Esophagus muscularis mucosa (tissue), 4 donors: ENCODE results near the gene AFF1. TPM values are rescaled to one million over a fixed set of nuclear protein-coding genes. Genes with fewer than 3 reads are reported as not detected.
A peak's percentile ranks its signal among the peaks of the same experiment; 100 is the strongest.

Source experiments
- DNase-seq: peaks from one replicate; pipeline ENCODE4 v3.0.0-alpha.2; 2017; ENCODE audit errors: extremely low spot score
- H3K27ac ChIP-seq, 4 donors: fragments of 200-600 bp; sonication (generic); replicated peaks in 1 of 4; 1 replicate in 3 of 4; 2 replicates in 1 of 4; pipeline ENCODE4 v1.5.1; 2016 to 2019; ENCODE audit warnings: mild to moderate bottlenecking in 1 of 4
- H3K27me3 ChIP-seq, 4 donors: fragments of 200-600 bp; sonication (generic); one replicate each; pipeline versions ENCODE4 v1.5.1 to v1.6.0; 2016 to 2019
- H3K36me3 ChIP-seq, 4 donors: fragments of 200-600 bp; sonication (generic); one replicate each; pipeline ENCODE4 v1.5.1; 2016 to 2019
- H3K4me1 ChIP-seq, 4 donors: fragments of 200-600 bp; sonication (generic); one replicate each; pipeline ENCODE4 v1.5.1; 2016 to 2019
- H3K4me3 ChIP-seq, 4 donors: fragments of 200-600 bp; sonication (generic); 1 replicate in 2 of 4; 2 replicates in 2 of 4; pipeline ENCODE4 v1.5.1; 2016 to 2019; ENCODE audit warnings: mild to moderate bottlenecking in 4 of 4, moderate library complexity in 1 of 4
- H3K9me3 ChIP-seq, 4 donors: fragments of 200-600 bp; sonication (generic); 1 replicate in 3 of 4; 2 replicates in 1 of 4; pipeline ENCODE4 v1.5.1; 2016 to 2019
- EP300 ChIP-seq: sonication (generic); formaldehyde crosslinking; IDR thresholded peaks from one replicate; pipeline ENCODE4 v1.6.1; 2017; ENCODE audit warnings: antibody characterized with exemption
- POLR2A ChIP-seq: fragments of 450-650 bp; IDR thresholded peaks from one replicate; pipeline ENCODE4 v1.6.1; 2017; ENCODE audit warnings: antibody characterized with exemption, moderate library complexity, mild to moderate bottlenecking, low read depth
- POLR2AphosphoS5 ChIP-seq, 2 donors: sonication (generic); formaldehyde crosslinking; IDR thresholded peaks; one replicate each; pipeline ENCODE4 v1.6.1; 2017; ENCODE audit warnings: antibody characterized with exemption in 2 of 2
- WGBS: methylation state at CpG from one replicate; pipeline ENCODE4 v1.1.5; 2018; 5-methylcytosine and 5-hydroxymethylcytosine counted together
- intact Hi-C: fragments of 100-400 bp; cut with DNase I; formaldehyde crosslinking; loops from one replicate; pipeline ENCODE4 v1.15.1; 2023
- total RNA-seq, 4 donors: library from RNA; depleted of rRNA; stranded (reverse); fragments of >200 nt; gene quantifications; one replicate each; pipeline versions ENCODE4 v1.1.0 to v1.2.1, GENCODE V29; 2016
- TF ChIP-seq, protein P1 (sequence below), 3 experiments: fragments of 200-600 bp in 2 of 3; fragments of 450-650 bp in 1 of 3; sonication (generic) in 2 of 3; IDR thresholded peaks; one replicate each; pipeline ENCODE4 v1.5.1; 2017 to 2019; ENCODE audit warnings: antibody characterized with exemption in 3 of 3, mild to moderate bottlenecking in 2 of 3, moderate library complexity in 1 of 3

AFF1 gene
- total RNA-seq, 4 donors from 2014 or later, result 53.6 to 85.2 (median 70.6) TPM

DNA sequence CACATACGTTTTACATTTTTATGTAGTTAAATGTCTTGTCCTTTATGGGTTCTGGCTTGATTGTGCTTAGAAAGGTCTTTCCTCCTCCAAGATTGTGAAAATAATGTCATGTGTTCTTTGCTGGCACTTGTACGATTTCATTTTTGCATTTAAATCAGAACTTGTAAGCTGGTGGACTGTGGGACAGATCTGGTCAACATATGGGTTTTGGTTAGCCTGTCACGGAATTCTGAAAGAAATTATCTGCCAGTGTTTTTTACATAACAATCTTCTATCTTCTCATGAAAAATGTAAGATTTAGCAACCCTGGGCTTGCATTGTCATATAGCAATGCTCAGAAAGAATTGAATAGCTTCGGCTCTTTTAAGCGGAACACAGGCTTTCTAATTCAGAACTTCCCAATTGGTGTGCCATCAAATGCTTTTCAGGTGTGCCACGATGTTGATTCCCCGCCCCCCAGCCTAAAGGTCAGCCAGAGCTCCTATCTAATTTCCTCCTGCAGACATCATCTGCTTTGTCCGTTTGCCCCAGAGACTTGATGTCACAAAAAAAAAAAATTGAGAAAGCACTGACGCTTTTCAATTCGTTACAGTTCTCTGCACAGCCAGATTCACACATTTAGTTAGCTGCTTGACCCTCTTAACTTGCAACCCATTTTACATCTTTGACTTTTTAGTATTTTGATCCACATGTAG, 16.2 kb downstream of the AFF1 start:
- H3K4me3 ChIP-seq, result no peak overlapping the region
- TF ChIP-seq EP300 (no peak), POLR2AphosphoS5 (IDR thresholded peaks at IDR 0.05) (no peak)
- TF ChIP-seq, protein P1, sequence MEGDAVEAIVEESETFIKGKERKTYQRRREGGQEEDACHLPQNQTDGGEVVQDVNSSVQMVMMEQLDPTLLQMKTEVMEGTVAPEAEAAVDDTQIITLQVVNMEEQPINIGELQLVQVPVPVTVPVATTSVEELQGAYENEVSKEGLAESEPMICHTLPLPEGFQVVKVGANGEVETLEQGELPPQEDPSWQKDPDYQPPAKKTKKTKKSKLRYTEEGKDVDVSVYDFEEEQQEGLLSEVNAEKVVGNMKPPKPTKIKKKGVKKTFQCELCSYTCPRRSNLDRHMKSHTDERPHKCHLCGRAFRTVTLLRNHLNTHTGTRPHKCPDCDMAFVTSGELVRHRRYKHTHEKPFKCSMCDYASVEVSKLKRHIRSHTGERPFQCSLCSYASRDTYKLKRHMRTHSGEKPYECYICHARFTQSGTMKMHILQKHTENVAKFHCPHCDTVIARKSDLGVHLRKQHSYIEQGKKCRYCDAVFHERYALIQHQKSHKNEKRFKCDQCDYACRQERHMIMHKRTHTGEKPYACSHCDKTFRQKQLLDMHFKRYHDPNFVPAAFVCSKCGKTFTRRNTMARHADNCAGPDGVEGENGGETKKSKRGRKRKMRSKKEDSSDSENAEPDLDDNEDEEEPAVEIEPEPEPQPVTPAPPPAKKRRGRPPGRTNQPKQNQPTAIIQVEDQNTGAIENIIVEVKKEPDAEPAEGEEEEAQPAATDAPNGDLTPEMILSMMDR (IDR thresholded peaks at IDR 0.05), result no peak
- no peak for DNase-seq
- WGBS, result 66% methylated on average over 10 of the region's 10 CpGs
- no peak overlapping the region for H3K27ac ChIP-seq
- H3K36me3 ChIP-seq, result peaks cover 0 to 30% (median 11%) of the 10 kb centered on the region in 4 donors
- H3K27me3 ChIP-seq, result no peaks in the 10 kb centered on the region
- H3K4me1 ChIP-seq, result peaks cover 15 to 23% (median 20%) of the 10 kb centered on the region in 4 donors
- intact Hi-C loops, result no loop called here
- no peaks in the 10 kb centered on the region for H3K9me3 ChIP-seq

DNA sequence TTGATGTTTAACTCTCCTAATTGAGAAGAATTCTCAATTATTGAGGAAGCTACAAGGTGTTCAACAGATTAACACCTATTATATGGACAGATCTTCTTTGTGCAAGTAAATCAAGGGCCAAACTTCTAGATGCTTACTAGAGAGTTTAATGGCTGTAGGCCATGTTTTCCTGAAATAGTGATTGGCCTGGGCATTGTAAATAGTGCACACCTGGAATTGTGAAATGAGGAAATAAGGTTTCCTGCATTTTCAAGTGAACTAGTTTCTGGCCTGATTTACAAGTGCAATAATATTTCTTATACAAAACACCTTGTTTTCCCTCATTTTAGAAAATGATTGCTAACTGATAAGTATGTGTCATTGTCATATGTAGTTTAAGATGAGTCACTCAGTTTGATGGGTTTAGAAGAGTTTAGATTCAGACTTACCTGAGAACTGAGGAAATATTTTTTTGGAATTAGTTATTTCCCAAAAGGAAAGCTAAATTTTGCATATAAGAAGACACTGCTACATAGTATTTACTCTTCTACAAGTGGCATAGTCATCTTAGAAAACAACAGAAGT, 21.2 kb downstream of the AFF1 start:
- Histone ChIP-seq H3K9me3 (no peaks in the 10 kb centered on the region), H3K27ac (no peak overlapping the region), H3K27me3 (no peaks in the 10 kb centered on the region), H3K36me3 (peaks cover 0 to 11% (median 2%) of the 10 kb centered on the region in 4 donors), H3K4me3 (no peak overlapping the region), H3K4me1 (peaks cover 17 to 31% (median 23%) of the 10 kb centered on the region in 4 donors)
- intact Hi-C loops, result no loop called here
- DNase-seq, result no peak
- no peak for TF ChIP-seq POLR2A
- TF ChIP-seq, protein P1 (IDR thresholded peaks at IDR 0.05), result no peak
- TF ChIP-seq POLR2AphosphoS5 (IDR thresholded peaks at IDR 0.05), result no peak
- no peak for TF ChIP-seq EP300

DNA sequence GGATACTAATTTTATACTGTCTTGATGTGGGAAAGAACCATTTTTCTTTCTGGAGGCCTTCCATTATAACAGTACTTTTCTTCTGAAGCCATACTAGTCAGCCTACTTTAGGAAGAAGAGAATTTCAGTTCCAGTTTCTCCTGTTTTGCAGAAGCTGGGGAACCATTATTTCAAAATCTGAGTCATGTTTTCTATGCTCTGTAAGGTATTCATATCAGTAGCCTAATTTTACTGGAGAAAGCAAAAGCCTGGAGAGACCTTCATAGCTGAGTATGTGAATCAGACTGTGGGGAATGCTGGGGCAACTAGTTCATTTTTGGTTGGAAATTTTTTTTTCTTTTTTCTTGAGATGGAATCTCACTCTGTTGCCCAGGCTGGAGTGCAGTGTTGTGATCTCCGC, 22.4 kb downstream of the AFF1 start:
- DNase-seq, result no peak
- intact Hi-C loops, result no loop called here
- no peak overlapping the region for H3K27ac ChIP-seq
- WGBS, result 100% methylated on average over 1 of the region's 1 CpG
- H3K27me3 ChIP-seq, result no peaks in the 10 kb centered on the region
- H3K36me3 ChIP-seq, result peaks cover 0 to 8% (median 2%) of the 10 kb centered on the region in 4 donors
- no peak overlapping the region for H3K4me3 ChIP-seq
- no peak for TF ChIP-seq POLR2AphosphoS5 (IDR thresholded peaks at IDR 0.05)
- no peak for TF ChIP-seq POLR2A
- TF ChIP-seq EP300, result no peak
- TF ChIP-seq, protein P1 (IDR thresholded peaks at IDR 0.05), result no peak
- peaks cover 25 to 39% (median 33%) of the 10 kb centered on the region in 4 donors for H3K4me1 ChIP-seq
- no peaks in the 10 kb centered on the region for H3K9me3 ChIP-seq

DNA sequence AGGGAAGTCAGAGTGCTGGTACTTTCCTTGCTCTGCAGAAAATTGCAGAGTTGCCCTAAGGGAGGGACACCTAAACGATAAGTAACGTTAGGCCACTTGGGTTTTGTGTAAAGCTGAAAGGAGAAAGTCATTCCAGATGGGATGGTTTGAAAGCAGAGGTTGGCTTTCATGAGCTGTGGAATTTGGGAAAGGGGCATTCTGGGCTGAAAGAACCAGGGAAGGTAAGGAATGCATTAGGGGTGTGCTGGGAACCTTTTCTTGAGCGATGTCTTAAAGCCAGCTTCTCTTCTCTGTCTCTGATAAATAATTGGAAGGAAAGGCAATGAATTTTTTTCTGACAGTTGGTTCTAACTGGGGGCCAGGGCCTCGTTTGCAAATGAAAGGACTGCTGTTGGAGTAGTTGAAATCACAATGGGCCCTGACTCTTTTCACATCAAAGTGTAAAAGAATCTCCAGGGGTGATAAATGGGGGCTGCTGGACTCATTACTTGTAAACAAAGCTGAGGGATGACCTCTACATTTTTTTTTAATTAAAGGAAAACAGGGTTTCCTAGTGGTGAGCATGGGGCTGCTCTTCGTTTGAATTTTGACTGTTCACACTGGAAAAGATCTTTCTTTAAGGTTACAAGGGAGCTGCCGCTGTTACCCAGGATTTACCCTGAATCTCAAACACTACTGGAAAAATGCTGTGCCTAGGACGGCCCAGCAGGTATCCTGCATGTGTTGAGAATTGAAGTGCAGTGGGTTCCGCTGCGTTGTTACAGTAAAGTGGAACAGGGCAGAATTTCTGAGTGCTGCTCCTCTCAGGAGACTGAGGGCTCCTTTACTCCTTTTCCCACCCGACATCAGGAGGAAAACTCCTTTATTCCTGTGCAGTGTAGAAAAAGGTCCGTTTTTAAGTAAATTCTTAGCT, 25.0 kb downstream of the AFF1 start:
- intact Hi-C loops, result no loop called here
- no peak for TF ChIP-seq EP300
- Histone ChIP-seq H3K9me3 (no peaks in the 10 kb centered on the region), H3K27ac (peak overlapping the region; percentile 52 to 71 (median 62)), H3K4me1 (peaks cover 25 to 39% (median 33%) of the 10 kb centered on the region in 4 donors), H3K27me3 (no peaks in the 10 kb centered on the region), H3K36me3 (no peaks in the 10 kb centered on the region), H3K4me3 (no peak overlapping the region)
- DNase-seq, result no peak
- 55% methylated on average over 11 of the region's 11 CpGs for WGBS

DNA sequence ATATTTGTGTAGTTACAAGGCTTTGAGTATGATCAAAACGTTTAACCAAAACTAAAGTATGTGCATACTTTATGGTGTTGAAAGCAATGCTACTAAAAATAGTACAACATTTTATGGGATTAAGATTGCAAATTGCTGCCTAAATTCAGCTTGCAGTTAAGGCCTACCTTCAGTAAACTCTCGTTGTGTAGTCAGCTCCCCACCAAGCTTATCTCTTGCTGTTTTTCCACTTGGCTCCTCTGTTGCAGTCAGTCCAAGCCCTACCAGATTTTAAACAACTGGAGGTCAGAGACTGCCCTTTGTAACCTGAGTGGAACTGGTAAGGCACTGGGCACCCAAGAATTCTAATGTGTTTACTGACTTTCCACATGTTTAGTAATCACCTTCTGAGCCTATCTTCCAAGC, 25.7 kb downstream of the AFF1 start:
- no peak for TF ChIP-seq EP300
- no peak for TF ChIP-seq POLR2AphosphoS5 (IDR thresholded peaks at IDR 0.05)
- TF ChIP-seq, protein P1 (IDR thresholded peaks at IDR 0.05), result no peak
- TF ChIP-seq POLR2A, result no peak
- Histone ChIP-seq H3K27me3 (no peaks in the 10 kb centered on the region), H3K9me3 (no peaks in the 10 kb centered on the region), H3K27ac (peak overlapping the region; percentile 52 to 71 (median 62)), H3K4me1 (peaks cover 25 to 40% (median 33%) of the 10 kb centered on the region in 4 donors), H3K36me3 (no peaks in the 10 kb centered on the region), H3K4me3 (no peak overlapping the region)
- 27% methylated on average over 2 of the region's 2 CpGs for WGBS
- no peak for DNase-seq
- intact Hi-C loops, result no loop called here
